NOMO-1 treated with DMSO at 0.1 percent for 48 hours (cell line): ENCODE results near the gene PRKG1.

Source experiments
- DNase-seq: peaks from one replicate; lab custom pipeline; 2025; ENCODE audit not compliant: unreplicated experiment; lab: John Stamatoyannopoulos, UW

PRKG1 gene

GRCh38 chr10:52318822-52319464 is 1244.7 kb downstream of the PRKG1 start:
- DNase-seq, result no peak

DNA sequence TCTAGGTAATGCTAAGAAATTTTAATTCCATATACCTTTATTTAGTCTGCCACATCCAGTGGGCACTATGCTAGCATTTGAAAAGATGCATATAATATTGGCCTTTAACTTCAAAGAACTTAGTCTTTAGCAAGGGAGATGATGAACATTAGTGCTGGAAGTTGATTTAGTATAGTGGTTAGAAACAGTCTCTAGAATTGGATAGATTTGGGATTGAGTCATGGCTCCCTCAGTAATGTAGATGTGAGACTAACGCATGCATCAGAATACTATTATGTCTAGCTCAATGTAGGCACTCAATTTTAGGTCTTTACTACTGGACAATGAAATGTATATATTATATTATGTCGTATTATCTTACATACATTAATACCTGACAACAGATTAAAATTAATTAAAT is 1245.6 kb downstream of the PRKG1 start:
- no peak for DNase-seq

DNA sequence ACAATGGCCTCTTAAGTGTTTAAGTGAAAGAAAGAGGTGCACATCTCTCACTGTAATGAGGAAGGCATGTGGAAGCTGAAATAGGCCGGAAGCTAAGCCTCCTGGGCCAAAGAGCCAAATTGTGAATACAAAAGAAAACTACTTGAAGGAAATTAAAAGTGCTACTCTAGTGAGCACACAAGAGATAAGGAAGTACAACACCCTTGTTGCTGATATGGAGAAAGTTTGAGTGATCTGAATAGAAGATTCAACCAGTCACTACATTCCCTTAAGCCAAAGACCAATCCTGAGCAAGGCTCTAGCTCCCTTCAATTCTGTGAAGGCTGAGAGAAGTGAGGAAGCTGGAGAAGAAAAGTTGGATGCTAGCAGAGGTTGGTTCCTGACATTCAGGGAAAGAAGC is 1248.0 kb downstream of the PRKG1 start:
- no peak for DNase-seq

DNA sequence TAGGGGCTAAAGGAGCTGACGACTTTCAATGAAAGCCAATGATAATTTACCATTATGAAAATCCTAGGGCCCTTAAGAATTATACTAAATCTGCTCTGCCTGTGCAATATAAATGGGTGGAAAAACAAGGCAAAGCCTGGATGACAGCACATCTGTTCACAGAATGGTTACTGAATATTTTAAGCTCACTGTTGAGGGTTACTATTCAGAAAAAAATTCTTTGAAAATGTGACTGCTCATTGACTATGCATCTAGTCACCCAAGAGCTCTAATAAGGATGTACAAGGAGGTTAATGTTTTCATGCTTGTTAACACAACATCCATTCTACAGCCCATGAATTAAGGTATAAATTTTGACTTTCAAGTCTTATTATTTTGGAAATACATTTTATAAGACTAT is 1248.6 kb downstream of the PRKG1 start:
- DNase-seq, result no peak

DNA sequence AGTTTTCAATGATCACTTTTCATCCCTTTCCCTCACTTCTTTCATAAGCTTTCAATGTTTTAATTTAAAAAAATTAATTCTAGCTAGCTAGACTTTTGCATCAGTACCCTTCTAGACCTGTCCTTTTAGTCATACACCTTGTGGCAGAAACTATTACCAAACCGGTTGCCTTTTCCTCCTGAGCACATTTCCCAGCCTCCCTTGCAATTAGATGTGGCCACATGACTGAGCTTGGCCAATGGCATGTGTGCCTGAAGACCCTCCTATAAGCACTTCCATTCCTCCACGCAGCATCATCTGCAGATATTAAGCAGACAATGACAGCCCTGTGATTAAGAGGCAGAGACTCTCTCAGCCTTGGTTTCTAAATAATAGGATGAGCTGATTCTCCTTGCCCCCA is 1252.1 kb downstream of the PRKG1 start:
- DNase-seq, result no peak

GRCh38 chr10:52331638-52332364 is 1257.5 kb downstream of the PRKG1 start:
- DNase-seq, result no peak

DNA sequence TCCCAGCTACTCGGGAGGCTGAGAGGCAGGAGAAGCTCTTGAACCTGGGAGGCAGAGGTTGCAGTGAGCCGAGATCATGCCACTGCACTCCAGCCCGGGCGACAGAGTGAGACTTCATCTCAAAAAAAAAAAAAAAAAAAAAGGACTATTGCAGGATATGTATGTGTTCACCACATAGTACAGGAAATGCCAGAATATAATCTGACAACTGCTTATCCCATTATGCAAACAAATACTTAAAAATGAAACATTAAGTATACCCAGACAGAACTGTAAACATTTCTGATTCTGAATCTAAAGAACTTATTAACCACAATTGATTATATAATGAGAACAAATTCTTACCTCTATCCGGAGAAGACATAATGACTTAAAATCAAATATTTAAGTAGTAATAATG is 1258.5 kb downstream of the PRKG1 start:
- DNase-seq, result no peak

GRCh38 chr10:52334595-52334994 is 1260.3 kb downstream of the PRKG1 start:
- DNase-seq, result no peak

DNA sequence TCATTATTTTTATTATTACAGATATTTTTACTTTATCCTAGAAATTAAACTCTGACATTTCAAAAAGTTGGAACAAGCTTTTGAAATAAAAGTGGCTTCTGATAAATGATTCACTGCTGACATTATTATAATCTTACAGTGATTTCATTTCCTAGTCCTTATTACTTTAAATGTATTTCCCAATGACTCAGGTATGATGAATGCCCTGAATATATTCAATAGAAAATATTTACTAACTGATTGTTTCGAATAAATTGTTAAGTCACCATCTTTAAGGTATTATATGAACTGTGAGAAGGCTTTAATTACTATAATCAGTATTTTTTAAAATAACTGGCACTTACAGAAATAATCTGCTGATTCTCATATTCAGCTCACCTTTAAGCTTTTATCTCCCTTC is 1261.4 kb downstream of the PRKG1 start:
- DNase-seq, result no peak

- DNase-seq, result no peak
Observed at GRCh38 chr10:52337225-52337624, 1262.9 kb downstream of the PRKG1 start.

- no peak for DNase-seq
Observed at GRCh38 chr10:52343439-52343838, 1269.2 kb downstream of the PRKG1 start.

DNA sequence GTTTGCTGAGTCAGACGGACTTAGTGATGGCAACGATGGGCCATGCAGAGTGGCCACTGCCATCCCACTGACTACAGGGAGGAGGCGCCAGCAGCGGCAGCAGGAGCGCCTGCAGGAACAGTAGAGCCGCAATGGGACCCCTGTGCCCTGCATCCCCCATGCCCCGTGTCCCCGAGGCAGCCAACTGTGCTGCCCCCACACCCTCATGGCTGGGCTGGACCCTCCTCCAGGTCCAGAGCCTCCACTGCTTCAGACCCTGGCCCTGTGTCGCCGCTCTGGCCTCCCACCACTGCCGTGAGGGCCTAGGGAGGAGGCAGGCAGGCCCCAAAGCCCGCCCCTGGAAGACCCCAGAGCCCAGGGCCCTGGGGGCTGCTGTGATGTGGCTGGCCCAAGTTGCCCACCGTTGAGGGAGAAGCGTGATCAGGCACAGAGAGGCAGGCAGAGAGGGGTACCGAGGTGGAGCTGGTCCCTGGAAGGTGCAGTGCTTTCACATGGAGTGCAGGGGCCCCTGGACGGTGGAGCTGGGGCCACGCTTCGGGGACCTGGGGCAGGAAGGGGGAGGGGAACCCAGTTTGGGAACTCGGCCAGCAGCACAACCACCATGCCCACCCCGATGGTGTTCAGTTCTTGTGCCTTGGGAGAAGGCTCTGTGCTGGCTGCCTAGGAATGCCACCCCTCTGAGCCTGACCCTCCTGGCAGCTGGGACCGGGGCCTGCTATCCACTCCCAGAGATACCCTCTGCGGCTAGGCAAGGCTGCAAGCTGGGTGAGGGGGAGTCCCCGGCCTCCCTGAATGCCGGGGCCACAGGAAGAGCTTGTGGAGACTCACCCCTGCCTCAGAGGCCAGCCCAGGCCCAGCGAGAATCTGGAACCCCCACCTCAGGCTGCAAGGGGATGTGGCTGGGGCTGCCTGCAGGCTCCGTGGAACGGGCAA is 1272.4 kb downstream of the PRKG1 start:
- no peak for DNase-seq

DNA sequence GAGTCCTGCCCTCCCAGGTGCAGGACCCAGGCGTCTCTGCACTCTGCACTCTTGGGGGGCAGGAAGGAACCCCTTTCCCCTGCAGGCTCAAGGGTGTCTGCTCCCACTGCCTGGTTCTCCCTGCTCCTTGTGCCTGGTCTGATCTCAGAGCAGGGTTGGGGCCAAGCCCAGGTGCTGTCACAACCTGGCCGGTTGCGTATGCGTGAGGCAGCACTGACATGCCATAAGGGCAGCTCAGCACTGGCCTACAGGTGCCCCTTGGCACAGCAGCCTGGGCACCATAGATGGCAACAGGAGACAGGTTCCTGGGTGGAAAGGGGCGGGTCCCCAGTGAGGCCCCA is 1273.0 kb downstream of the PRKG1 start:
- DNase-seq, result no peak
